Measurements from ENCODE around the gene MDN1.

The MDN1 gene

GRCh38 chr6:89681983-89682564 lies 137.5 kb downstream of the MDN1 start:
- TF ChIP-seq TCF4 (CRISPR knock-in tag; IDR thresholded peaks at IDR 0.05; ENCODE audit: borderline replicate concordance) (no peak), ISL1 (CRISPR knock-in tag; IDR thresholded peaks at IDR 0.05) (no peak), TOX (CRISPR knock-in tag; IDR thresholded peaks at IDR 0.05; ENCODE audit: borderline replicate concordance) (no peak), ZFP30 (CRISPR knock-in tag; IDR thresholded peaks at IDR 0.05) (no peak), ZNF70 (CRISPR knock-in tag; IDR thresholded peaks at IDR 0.05) (no peak), CSRNP3 (CRISPR knock-in tag; IDR thresholded peaks at IDR 0.05) (no peak), GLIS3 (CRISPR knock-in tag; IDR thresholded peaks at IDR 0.05) (no peak), ESRRG (CRISPR knock-in tag; IDR thresholded peaks at IDR 0.05) (no peak), ZFP3 (CRISPR knock-in tag; IDR thresholded peaks at IDR 0.05) (no peak), CSDC2 (CRISPR knock-in tag; IDR thresholded peaks at IDR 0.05) (no peak)
- TF ChIP-seq, protein P1, sequence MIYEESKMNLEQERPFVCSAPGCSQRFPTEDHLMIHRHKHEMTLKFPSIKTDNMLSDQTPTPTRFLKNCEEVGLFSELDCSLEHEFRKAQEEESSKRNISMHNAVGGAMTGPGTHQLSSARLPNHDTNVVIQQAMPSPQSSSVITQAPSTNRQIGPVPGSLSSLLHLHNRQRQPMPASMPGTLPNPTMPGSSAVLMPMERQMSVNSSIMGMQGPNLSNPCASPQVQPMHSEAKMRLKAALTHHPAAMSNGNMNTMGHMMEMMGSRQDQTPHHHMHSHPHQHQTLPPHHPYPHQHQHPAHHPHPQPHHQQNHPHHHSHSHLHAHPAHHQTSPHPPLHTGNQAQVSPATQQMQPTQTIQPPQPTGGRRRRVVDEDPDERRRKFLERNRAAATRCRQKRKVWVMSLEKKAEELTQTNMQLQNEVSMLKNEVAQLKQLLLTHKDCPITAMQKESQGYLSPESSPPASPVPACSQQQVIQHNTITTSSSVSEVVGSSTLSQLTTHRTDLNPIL (CRISPR knock-in tag; IDR thresholded peaks at IDR 0.05; ENCODE audit: low read depth) = no peak
- TF ChIP-seq, protein P2, sequence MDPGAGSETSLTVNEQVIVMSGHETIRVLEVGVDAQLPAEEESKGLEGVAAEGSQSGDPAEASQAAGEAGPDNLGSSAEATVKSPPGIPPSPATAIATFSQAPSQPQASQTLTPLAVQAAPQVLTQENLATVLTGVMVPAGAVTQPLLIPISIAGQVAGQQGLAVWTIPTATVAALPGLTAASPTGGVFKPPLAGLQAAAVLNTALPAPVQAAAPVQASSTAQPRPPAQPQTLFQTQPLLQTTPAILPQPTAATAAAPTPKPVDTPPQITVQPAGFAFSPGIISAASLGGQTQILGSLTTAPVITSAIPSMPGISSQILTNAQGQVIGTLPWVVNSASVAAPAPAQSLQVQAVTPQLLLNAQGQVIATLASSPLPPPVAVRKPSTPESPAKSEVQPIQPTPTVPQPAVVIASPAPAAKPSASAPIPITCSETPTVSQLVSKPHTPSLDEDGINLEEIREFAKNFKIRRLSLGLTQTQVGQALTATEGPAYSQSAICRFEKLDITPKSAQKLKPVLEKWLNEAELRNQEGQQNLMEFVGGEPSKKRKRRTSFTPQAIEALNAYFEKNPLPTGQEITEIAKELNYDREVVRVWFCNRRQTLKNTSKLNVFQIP (CRISPR knock-in tag; IDR thresholded peaks at IDR 0.05; ENCODE audit: borderline replicate concordance, low read depth) = no peak
- ATAC-seq = no peak

DNA sequence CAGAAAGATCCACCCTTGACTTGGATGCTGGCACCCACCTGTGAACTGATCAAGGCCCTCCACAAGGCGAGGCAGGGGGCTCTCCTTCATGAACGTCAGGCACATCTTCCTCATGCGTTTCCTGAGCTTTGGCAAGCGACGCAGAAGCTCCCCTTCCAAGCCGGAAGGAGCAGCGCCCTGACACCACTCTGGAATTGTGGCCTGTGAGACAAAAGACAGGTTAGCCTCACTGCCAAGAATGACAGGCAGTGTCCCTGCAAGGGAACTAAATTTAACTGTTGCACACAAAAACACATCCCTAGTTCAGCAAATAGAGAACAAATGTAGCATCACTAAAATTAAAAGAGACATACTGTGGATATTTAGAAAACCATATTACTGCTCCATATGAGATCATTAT lies 139.0 kb downstream of the MDN1 start:
- TF ChIP-seq RARB (CRISPR knock-in tag; IDR thresholded peaks at IDR 0.05) (no peak), ISL1 (CRISPR knock-in tag; IDR thresholded peaks at IDR 0.05) (no peak), ZNF8 (CRISPR knock-in tag; IDR thresholded peaks at IDR 0.05) (no peak), ZFP30 (CRISPR knock-in tag; IDR thresholded peaks at IDR 0.05) (no peak), TCF4 (CRISPR knock-in tag; IDR thresholded peaks at IDR 0.05; ENCODE audit: borderline replicate concordance) (no peak), ARNTL (CRISPR knock-in tag; IDR thresholded peaks at IDR 0.05; ENCODE audit: borderline replicate concordance, low read depth) (no peak), SNAI2 (CRISPR knock-in tag; IDR thresholded peaks at IDR 0.05) (no peak)
- TF ChIP-seq, protein P2 (CRISPR knock-in tag; IDR thresholded peaks at IDR 0.05; ENCODE audit: borderline replicate concordance, low read depth) = no peak
- ATAC-seq = no peak

DNA sequence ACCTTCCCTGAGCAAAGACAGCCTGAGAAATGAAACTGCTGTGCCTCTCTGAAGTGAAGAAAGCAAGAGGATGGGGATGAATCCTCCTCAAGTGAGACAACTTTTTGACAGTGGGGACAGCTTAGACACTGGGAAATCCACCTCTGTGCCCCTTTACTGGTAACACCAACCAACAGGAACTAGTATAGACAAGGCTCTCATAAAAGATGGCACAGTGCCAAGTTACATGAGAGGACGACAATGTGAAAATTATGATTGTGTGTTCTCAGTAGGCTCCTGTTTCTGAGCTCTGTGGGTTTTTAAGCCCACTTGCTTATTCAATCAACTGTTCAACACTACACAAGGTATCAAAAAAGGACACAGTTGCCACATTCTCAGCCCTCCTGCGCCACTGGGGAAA lies 139.4 kb downstream of the MDN1 start:
- no peak for ATAC-seq
- TF ChIP-seq ISL1 (CRISPR knock-in tag; IDR thresholded peaks at IDR 0.05) = no peak
- TF ChIP-seq, protein P3, sequence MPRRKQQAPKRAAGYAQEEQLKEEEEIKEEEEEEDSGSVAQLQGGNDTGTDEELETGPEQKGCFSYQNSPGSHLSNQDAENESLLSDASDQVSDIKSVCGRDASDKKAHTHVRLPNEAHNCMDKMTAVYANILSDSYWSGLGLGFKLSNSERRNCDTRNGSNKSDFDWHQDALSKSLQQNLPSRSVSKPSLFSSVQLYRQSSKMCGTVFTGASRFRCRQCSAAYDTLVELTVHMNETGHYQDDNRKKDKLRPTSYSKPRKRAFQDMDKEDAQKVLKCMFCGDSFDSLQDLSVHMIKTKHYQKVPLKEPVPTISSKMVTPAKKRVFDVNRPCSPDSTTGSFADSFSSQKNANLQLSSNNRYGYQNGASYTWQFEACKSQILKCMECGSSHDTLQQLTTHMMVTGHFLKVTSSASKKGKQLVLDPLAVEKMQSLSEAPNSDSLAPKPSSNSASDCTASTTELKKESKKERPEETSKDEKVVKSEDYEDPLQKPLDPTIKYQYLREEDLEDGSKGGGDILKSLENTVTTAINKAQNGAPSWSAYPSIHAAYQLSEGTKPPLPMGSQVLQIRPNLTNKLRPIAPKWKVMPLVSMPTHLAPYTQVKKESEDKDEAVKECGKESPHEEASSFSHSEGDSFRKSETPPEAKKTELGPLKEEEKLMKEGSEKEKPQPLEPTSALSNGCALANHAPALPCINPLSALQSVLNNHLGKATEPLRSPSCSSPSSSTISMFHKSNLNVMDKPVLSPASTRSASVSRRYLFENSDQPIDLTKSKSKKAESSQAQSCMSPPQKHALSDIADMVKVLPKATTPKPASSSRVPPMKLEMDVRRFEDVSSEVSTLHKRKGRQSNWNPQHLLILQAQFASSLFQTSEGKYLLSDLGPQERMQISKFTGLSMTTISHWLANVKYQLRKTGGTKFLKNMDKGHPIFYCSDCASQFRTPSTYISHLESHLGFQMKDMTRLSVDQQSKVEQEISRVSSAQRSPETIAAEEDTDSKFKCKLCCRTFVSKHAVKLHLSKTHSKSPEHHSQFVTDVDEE (CRISPR knock-in tag; IDR thresholded peaks at IDR 0.05) = no peak
- no peak for TF ChIP-seq ZNF565 (CRISPR knock-in tag; conservative IDR thresholded peaks at IDR 0.05; ENCODE audit: low read depth)
- TF ChIP-seq OSR1 (CRISPR knock-in tag; IDR thresholded peaks at IDR 0.05) = no peak
- no peak for TF ChIP-seq CSRNP3 (CRISPR knock-in tag; IDR thresholded peaks at IDR 0.05)
- TF ChIP-seq, protein P4, sequence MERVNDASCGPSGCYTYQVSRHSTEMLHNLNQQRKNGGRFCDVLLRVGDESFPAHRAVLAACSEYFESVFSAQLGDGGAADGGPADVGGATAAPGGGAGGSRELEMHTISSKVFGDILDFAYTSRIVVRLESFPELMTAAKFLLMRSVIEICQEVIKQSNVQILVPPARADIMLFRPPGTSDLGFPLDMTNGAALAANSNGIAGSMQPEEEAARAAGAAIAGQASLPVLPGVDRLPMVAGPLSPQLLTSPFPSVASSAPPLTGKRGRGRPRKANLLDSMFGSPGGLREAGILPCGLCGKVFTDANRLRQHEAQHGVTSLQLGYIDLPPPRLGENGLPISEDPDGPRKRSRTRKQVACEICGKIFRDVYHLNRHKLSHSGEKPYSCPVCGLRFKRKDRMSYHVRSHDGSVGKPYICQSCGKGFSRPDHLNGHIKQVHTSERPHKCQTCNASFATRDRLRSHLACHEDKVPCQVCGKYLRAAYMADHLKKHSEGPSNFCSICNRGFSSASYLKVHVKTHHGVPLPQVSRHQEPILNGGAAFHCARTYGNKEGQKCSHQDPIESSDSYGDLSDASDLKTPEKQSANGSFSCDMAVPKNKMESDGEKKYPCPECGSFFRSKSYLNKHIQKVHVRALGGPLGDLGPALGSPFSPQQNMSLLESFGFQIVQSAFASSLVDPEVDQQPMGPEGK (CRISPR knock-in tag; IDR thresholded peaks at IDR 0.05; ENCODE audit: borderline replicate concordance) = no peak
- no peak for TF ChIP-seq ARNTL (CRISPR knock-in tag; IDR thresholded peaks at IDR 0.05; ENCODE audit: borderline replicate concordance, low read depth)
- TF ChIP-seq ZNF8 (CRISPR knock-in tag; IDR thresholded peaks at IDR 0.05) = no peak
- TF ChIP-seq ZNF70 (CRISPR knock-in tag; IDR thresholded peaks at IDR 0.05) = no peak
- no peak for TF ChIP-seq CSDC2 (CRISPR knock-in tag; IDR thresholded peaks at IDR 0.05)
- TF ChIP-seq SNAI2 (CRISPR knock-in tag; IDR thresholded peaks at IDR 0.05) = no peak
- TF ChIP-seq ESRRG (CRISPR knock-in tag; IDR thresholded peaks at IDR 0.05) = no peak
- TF ChIP-seq, protein P2 (CRISPR knock-in tag; IDR thresholded peaks at IDR 0.05; ENCODE audit: borderline replicate concordance, low read depth) = no peak
- no peak for TF ChIP-seq PPARA (CRISPR knock-in tag; IDR thresholded peaks at IDR 0.05; ENCODE audit: borderline replicate concordance)
- TF ChIP-seq ZFP3 (CRISPR knock-in tag; IDR thresholded peaks at IDR 0.05) = no peak
- no peak for TF ChIP-seq TOX (CRISPR knock-in tag; IDR thresholded peaks at IDR 0.05; ENCODE audit: borderline replicate concordance)
